GM23338 (cell line): ENCODE results near the gene NCKIPSD.

Source experiments
- CTCF ChIP-seq, 2 experiments: fragments of 200-600 bp in 1 of 2; sonication (generic) in 1 of 2; conservative IDR thresholded peaks; 2 replicates each; pipeline versions ENCODE4 v1.5.1 to v1.6.1; 2016 to 2017; ENCODE audit warnings: antibody characterized with exemption in 2 of 2, low read depth in 2 of 2, mild to moderate bottlenecking in 2 of 2, moderate library complexity in 1 of 2
- ZNF331 ChIP-seq: fragments of 250-450 bp; sonication (Bioruptor Pico); IDR thresholded peaks from 2 replicates; pipeline ENCODE4 v1.5.0; 2020; ENCODE audit warnings: low read depth, mild to moderate bottlenecking, moderate library complexity

- TF ChIP-seq CTCF (conservative IDR thresholded peaks at IDR 0.05; ENCODE audit: low read depth in 2 of 2) (no peak), ZNF331 (CRISPR knock-in tag) (no peak)
These were observed 2.9 kb downstream of the NCKIPSD start for GRCh38 chr3:48682786-48683185.
